ENCODE measurements around the gene CAT.
"Not testable (repeated sequence)": the region's sequence is repeated elsewhere in the genome, so short reads cannot be mapped to it uniquely, and the experiment has no call there.

The CAT gene

DNA sequence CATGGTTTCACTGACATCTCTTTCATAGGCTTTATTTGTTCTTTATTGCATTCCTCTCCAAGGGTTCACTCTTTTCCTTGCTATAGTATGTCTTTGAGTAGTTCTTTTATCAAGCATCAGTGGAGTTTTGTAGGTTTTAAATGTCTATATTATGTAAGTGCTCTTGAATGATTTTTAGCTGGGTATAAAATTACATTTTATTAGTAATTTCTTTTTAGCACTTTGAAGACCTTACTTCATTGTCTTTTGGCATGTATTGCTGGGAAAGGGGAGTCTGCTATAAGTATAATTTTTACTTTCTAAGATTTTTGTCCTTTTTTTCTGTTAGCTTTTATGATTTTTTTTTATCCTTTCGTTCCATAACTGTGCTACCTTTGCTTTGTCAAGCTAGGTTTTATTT, 25.5 kb upstream of the CAT start:
- no peak for TF ChIP-seq POLR2A (IDR thresholded peaks at IDR 0.05; ENCODE audit: low read length)
- TF ChIP-seq GATA1 (IDR thresholded peaks at IDR 0.05; ENCODE audit: low read depth, low read length), result no peak
- DNase-seq, result no peak

DNA sequence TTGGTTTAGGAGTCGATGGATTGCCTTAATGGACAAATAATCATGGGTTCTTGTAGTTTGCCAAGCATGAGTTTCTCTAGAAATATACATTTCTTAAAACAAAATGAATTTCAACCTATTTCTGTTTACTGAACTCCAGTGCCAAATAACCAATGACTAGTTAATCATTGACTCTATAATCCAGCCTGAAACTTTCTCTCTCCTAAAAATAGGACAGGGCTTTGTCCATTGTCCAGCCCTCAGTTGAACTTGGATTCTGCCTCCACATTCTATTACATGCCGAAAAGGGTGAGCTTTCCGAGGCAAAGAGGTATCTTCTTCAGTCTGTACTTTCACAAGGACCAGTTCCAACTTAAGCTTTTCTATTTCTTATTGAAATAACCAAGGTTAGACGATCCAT, 23.2 kb upstream of the CAT start:
- no peak for TF ChIP-seq POLR2A (IDR thresholded peaks at IDR 0.05; ENCODE audit: low read length)
- no peak for TF ChIP-seq GATA1 (IDR thresholded peaks at IDR 0.05; ENCODE audit: low read depth, low read length)

DNA sequence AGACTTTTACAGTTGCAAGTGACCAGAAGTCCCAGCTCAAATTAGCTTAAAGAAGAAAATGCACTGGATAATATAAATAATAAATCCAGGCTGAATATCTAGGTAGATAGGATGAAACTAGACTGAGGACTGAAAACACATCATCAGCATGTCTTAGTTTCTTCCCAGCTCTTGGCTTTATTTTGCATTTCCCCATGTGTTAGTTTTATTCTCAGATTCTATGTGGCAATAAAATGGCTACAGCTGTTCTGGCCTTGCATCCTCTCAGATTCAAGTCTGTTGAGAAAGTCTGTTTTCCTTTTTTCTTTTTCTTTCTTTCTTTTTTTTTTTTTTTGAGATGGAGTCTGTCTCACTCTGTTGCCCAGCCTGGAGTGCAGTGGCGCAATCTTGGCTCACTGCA, 22.6 kb upstream of the CAT start:
- no peak for TF ChIP-seq POLR2A (IDR thresholded peaks at IDR 0.05; ENCODE audit: low read length)
- no peak for TF ChIP-seq GATA1 (IDR thresholded peaks at IDR 0.05; ENCODE audit: low read depth, low read length)
- no peak for DNase-seq

More for the DNA sequence above, 23.2 kb upstream of the CAT start:
- DNase-seq, result no peak

DNA sequence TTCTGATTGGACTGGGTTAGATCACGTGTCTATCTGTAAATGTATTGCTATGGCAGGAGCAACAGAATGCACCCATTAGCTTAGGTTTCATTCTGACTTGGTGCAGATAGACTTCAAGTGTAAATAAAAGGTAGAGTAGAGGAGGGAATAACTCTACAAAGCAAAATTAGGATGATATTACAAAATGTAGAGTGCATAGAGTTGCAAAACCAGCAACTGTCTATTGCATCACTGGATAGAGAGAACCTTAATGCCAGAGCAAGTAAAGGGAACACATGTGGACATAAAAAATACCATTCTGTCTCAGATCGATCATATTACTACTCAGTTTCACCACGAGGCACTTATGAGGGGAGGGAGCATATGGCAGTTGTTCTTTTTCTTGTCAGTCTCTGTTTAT, 22.0 kb upstream of the CAT start:
- no peak for TF ChIP-seq POLR2A (IDR thresholded peaks at IDR 0.05; ENCODE audit: low read length)
- DNase-seq, result no peak

GRCh38 chr11:34417202-34417601, 21.5 kb upstream of the CAT start:
- no peak for DNase-seq
- no peak for TF ChIP-seq GATA1 (IDR thresholded peaks at IDR 0.05; ENCODE audit: low read depth, low read length)
- no peak for TF ChIP-seq POLR2A (IDR thresholded peaks at IDR 0.05; ENCODE audit: low read length)

- no peak for DNase-seq
- TF ChIP-seq POLR2A (IDR thresholded peaks at IDR 0.05; ENCODE audit: low read length) (no peak), GATA1 (IDR thresholded peaks at IDR 0.05; ENCODE audit: low read depth, low read length) (no peak)
Measured at GRCh38 chr11:34419158-34419557, 19.6 kb upstream of the CAT start.

DNA sequence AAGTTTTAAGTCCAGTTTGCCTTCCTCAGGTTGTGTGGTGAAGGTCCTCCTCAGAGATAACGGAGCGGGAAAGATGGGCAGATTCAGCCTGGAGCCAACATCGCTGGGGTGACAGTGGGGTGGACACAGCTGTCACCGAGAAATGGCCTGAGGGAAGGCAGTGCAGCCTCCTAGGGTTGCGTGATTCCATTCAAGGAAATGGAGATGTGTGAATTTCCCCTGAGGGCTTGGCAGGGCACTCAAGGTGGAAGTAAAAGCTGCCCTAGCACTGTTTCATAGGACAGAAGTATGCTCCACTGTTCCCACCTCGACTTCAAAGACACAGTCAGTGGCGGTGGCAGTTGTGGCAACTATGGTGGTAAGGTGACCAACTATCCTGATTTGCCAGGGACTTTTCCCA, 15.4 kb upstream of the CAT start:
- TF ChIP-seq POLR2A (IDR thresholded peaks at IDR 0.05; ENCODE audit: low read length) (no peak), GATA1 (IDR thresholded peaks at IDR 0.05; ENCODE audit: low read depth, low read length) (no peak)
- no peak for DNase-seq

GRCh38 chr11:34424826-34425225, 13.9 kb upstream of the CAT start:
- DNase-seq, result not testable (repeated sequence)

DNA sequence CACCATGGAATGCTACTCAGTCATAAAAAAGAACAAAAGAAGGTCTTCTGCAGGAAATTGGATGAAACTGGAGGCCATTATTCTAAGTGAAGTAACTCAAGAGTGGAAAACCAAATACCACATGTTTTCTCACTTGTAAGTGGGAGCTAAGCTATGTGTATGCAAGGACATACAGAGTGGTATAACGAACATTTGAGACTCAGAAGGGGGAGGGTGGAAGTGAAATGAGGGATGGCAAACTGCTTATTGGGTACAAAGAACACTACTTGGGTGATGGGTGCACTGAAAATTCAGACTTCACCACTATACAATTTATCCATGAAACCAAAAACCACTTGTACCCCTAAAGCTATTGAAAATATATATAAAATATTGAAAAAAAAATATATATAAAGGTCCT, 13.4 kb upstream of the CAT start:
- TF ChIP-seq GATA1 (IDR thresholded peaks at IDR 0.05; ENCODE audit: low read depth, low read length), result no peak
- no peak for TF ChIP-seq POLR2A (IDR thresholded peaks at IDR 0.05; ENCODE audit: low read length)
- no peak for DNase-seq

DNA sequence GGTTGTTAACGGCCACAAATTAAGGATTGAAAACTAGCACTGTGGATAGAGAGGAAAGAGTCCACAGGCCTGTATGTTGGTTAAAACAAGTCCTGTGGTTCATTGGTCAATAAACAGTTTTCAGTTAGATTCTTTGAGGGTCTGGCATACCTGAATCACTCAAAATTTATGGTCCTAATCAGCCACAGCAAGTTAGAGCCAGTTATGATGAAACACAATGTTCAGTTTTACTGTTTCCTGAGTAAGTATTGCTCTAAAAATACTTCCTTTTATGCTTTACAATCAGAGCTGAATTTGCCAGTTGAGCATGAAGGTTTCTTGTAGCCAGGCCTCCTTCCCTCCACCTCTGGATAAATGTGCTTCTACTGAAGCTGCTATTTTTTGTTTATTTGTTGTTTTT, 12.9 kb upstream of the CAT start:
- DNase-seq, result no peak
- no peak for TF ChIP-seq POLR2A (IDR thresholded peaks at IDR 0.05; ENCODE audit: low read length)
- TF ChIP-seq GATA1 (IDR thresholded peaks at IDR 0.05; ENCODE audit: low read depth, low read length), result no peak

GRCh38 chr11:34426766-34427185, 12.0 kb upstream of the CAT start:
- DNase-seq, result peak; percentile 70 to 71
- no peak for TF ChIP-seq POLR2A (IDR thresholded peaks at IDR 0.05; ENCODE audit: low read length)
- no peak for TF ChIP-seq GATA1 (IDR thresholded peaks at IDR 0.05; ENCODE audit: low read depth, low read length)

DNA sequence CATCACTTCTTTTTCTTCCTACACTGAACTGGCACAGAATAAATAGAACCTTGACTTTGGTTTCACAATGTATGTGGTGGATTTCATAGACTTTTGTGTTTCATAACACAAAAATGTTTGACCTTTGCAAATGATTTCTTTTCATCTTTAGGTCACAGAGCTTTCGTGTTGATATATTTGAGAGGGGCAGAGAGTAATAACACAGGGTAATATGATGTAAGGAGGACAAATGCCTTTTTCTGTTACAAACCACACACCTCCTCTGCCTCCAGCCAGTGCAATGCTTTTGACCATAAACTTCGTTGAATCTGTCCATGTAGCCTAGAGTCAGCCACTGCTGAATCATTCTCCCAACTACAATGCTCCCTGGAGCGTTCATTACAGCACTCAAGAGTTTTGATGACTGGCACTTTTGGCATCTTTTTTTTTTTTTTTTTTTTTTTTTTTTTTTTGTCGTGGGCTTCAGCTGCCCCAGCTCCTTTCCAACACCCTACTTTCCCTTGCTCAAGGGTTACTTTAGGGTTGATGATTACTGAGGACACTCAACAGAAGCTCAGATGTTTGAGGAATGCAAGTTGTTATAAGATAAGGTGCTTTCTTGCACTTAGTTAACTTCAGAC, 11.4 kb upstream of the CAT start:
- DNase-seq, result peak; percentile 86 to 88
- TF ChIP-seq POLR2A (IDR thresholded peaks at IDR 0.05; ENCODE audit: low read length) (no peak), GATA1 (IDR thresholded peaks at IDR 0.05; ENCODE audit: low read depth, low read length) (no peak)

- TF ChIP-seq POLR2A (IDR thresholded peaks at IDR 0.05; ENCODE audit: low read length) (no peak), GATA1 (IDR thresholded peaks at IDR 0.05; ENCODE audit: low read depth, low read length) (no peak)
- no peak for DNase-seq
Measured at GRCh38 chr11:34431979-34432378, 6.8 kb upstream of the CAT start.

DNA sequence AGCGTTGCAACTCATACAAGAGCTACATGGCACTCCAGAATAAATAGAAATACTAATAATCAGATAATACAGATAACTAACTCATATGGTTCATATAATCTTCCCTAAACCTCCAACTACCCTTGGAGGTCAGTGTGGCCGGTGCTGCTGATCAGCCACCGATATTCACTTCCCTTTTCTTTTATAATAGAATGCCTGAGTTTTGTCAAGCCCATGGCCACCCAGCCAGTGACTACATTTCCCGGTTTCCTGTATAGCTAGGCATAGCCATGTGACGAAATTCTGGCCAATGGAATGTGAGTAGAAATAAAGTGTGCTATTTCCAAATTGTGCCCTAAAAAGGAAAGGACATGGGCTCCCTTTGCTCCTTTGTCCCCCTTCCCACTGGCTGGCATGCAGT, 5.9 kb upstream of the CAT start:
- no peak for TF ChIP-seq POLR2A (IDR thresholded peaks at IDR 0.05; ENCODE audit: low read length)
- no peak for TF ChIP-seq GATA1 (IDR thresholded peaks at IDR 0.05; ENCODE audit: low read depth, low read length)

GRCh38 chr11:34433899-34434298, 4.8 kb upstream of the CAT start:
- TF ChIP-seq POLR2A (IDR thresholded peaks at IDR 0.05; ENCODE audit: low read length), result no peak
- no peak for TF ChIP-seq GATA1 (IDR thresholded peaks at IDR 0.05; ENCODE audit: low read depth, low read length)

More for the DNA sequence above, 5.9 kb upstream of the CAT start:
- no peak for DNase-seq

More at GRCh38 chr11:34433899-34434298, 4.8 kb upstream of the CAT start:
- no peak for DNase-seq

Data from erythroblast (primary cell).